HEK293 (cell line): Measurements from ENCODE around the gene CDYL.

Source experiments
- ZNF24 ChIP-seq: fragments of 450-650 bp; formaldehyde crosslinking; IDR thresholded peaks from 2 replicates; pipeline ENCODE4 v1.5.1; 2016; ENCODE audit warnings: missing biosample characterization, missing genetic modification characterization
- ZNF302 ChIP-seq: fragments of 450-650 bp; formaldehyde crosslinking; IDR thresholded peaks from 2 replicates; pipeline ENCODE4 v1.5.1; 2016; ENCODE audit warnings: missing biosample characterization, missing genetic modification characterization, low read depth
- ZNF311 ChIP-seq: fragments of 450-650 bp; formaldehyde crosslinking; IDR thresholded peaks from 2 replicates; pipeline ENCODE4 v1.5.1; 2017; ENCODE audit warnings: missing biosample characterization, missing genetic modification characterization, borderline replicate concordance
- TF ChIP-seq, protein P1 (sequence below): fragments of 450-650 bp; formaldehyde crosslinking; IDR thresholded peaks from 2 replicates; pipeline ENCODE4 v1.5.1; 2016; ENCODE audit warnings: missing biosample characterization, missing genetic modification characterization
- TF ChIP-seq, protein P2 (sequence below): fragments of 450-650 bp; formaldehyde crosslinking; IDR thresholded peaks from 2 replicates; pipeline ENCODE4 v1.5.1; 2016; ENCODE audit warnings: missing biosample characterization, missing genetic modification characterization
- TF ChIP-seq, protein P3 (sequence below): fragments of 450-650 bp; formaldehyde crosslinking; IDR thresholded peaks from 2 replicates; pipeline ENCODE4 v1.5.1; 2016; ENCODE audit warnings: missing biosample characterization, missing genetic modification characterization

DNA sequence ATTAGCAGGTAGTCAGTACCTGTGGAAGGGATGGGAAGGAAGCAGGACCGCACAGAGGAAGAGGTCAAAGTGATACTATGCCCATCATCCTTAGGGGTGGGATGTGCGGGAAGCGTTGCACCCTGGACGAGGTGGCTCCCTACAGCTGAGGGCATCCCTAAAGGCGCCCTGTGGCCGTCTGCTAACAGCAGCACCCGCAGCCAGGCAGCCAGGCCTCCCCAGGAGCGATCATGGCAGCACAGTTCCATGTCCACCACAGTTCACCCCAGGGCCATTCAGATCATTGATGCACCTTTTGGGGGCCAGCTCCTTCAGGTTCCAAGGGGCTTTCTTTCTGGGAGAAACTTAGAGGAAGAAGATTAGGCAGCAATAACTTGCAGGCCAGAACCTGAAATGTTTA, 168.1 kb downstream of the CDYL start:
- TF ChIP-seq, protein P1, sequence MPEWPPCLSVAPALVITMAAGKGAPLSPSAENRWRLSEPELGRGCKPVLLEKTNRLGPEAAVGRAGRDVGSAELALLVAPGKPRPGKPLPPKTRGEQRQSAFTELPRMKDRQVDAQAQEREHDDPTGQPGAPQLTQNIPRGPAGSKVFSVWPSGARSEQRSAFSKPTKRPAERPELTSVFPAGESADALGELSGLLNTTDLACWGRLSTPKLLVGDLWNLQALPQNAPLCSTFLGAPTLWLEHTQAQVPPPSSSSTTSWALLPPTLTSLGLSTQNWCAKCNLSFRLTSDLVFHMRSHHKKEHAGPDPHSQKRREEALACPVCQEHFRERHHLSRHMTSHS (tag by site-specific recombination): no peak
- TF ChIP-seq, protein P2, sequence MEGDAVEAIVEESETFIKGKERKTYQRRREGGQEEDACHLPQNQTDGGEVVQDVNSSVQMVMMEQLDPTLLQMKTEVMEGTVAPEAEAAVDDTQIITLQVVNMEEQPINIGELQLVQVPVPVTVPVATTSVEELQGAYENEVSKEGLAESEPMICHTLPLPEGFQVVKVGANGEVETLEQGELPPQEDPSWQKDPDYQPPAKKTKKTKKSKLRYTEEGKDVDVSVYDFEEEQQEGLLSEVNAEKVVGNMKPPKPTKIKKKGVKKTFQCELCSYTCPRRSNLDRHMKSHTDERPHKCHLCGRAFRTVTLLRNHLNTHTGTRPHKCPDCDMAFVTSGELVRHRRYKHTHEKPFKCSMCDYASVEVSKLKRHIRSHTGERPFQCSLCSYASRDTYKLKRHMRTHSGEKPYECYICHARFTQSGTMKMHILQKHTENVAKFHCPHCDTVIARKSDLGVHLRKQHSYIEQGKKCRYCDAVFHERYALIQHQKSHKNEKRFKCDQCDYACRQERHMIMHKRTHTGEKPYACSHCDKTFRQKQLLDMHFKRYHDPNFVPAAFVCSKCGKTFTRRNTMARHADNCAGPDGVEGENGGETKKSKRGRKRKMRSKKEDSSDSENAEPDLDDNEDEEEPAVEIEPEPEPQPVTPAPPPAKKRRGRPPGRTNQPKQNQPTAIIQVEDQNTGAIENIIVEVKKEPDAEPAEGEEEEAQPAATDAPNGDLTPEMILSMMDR (tag by site-specific recombination): no peak
- TF ChIP-seq ZNF24 (tag by site-specific recombination): no peak
- TF ChIP-seq ZNF302 (tag by site-specific recombination): no peak
- TF ChIP-seq, protein P3, sequence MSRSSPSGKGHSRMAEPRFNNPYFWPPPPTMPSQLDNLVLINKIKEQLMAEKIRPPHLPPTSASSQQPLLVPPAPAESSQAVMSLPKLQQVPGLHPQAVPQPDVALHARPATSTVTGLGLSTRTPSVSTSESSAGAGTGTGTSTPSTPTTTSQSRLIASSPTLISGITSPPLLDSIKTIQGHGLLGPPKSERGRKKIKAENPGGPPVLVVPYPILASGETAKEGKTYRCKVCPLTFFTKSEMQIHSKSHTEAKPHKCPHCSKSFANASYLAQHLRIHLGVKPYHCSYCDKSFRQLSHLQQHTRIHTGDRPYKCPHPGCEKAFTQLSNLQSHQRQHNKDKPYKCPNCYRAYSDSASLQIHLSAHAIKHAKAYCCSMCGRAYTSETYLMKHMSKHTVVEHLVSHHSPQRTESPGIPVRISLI (tag by site-specific recombination): no peak
- no peak for TF ChIP-seq ZNF311
